Fibroblast of skin of left quadriceps (primary cell): Measurements from ENCODE around the gene INMT.

Experiments used
- DNase-seq, 2 experiments: peaks; one replicate each; pipeline ENCODE4 v3.0.0-alpha.2; 2013; ENCODE audit warnings: low read depth in 2 of 2

Gene INMT

GRCh38 chr7:30728591-30729100 is 23.3 kb upstream of the INMT start:
- DNase-seq, result no peak

DNA sequence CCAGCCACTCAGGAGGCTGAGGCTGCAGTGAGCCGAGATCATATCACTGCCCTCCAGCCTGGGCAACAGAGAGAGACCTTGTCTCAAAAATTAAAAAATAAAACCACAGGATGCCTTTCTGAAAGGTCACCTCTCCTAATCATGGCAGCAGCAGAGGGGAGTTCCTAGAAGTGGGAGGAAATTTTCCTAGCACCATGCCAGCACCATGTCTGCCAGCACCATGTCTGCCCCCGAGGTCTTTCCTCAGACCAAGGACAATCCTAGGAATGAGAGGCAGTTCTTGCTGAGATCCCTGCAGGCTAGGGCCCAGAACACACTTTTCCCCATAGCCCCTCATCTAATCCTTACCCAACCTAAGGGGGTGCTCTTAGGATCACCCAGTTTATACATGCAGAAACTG is 22.3 kb upstream of the INMT start:
- DNase-seq, result no peak

DNA sequence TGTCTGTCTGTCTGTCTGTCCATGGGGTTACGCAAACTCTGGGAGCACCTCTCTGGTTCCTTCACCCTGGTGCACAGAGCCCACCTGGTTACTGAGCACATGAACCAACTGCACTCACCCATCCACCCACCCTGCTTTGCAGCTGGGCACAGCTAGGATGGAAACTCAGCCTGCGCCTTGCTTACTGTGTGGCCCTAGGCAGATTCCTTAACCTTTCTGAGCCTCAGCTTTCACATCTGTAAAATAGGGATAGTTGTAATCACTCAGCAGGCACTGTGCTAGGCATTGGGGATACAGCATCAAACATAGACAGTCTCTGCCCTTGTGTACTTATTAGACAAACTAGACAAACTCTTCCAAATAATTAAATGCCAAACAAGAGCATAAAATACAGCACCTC is 21.8 kb upstream of the INMT start:
- DNase-seq, result no peak

DNA sequence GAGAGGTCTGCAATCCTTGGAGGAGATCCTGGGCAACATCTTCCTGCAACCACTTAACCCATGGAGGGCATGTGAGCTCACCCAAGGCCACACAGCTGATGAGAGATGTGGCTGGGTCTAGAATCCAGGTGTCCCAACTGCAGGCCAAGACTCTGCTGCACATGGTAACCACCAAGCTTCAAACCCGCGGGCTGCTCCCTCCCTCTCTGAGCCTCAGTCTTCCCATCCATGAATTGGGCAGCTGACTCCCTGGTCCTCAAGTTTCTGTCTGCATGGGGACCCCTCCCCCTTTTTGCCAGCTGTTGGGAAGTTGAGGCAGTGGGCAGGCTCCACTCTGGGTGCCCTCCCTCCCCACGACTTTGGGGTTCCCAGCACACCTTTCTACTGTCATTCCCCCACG is 20.9 kb upstream of the INMT start:
- DNase-seq, result no peak

- DNase-seq, result no peak
These were observed 20.4 kb upstream of the INMT start for GRCh38 chr7:30731581-30731980.

GRCh38 chr7:30732606-30733005 is 19.3 kb upstream of the INMT start:
- no peak for DNase-seq

GRCh38 chr7:30733216-30733615 is 18.7 kb upstream of the INMT start:
- no peak for DNase-seq

- no peak for DNase-seq
These were observed 18.2 kb upstream of the INMT start for GRCh38 chr7:30733691-30734090.

GRCh38 chr7:30734497-30734896 is 17.4 kb upstream of the INMT start:
- no peak for DNase-seq

DNA sequence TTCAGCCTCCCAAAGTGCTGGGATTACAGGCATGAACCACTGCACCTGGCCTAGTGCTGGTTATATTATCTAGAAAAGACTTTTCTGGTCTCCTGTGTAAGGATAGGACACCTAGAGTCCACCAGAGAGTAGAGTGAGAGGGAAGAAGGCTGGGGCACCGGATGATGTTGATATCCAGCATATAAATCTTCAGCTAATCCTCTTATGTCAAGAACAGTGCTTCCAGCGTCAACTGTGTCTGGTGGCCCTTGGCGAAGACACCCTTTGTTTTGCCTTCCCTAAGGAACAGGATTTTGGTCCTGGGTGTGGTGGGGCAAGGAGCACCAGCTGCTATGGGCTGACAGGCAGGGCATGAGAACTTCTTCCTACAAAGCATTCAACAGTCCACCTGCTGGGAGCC is 16.3 kb upstream of the INMT start:
- DNase-seq, result no peak

DNA sequence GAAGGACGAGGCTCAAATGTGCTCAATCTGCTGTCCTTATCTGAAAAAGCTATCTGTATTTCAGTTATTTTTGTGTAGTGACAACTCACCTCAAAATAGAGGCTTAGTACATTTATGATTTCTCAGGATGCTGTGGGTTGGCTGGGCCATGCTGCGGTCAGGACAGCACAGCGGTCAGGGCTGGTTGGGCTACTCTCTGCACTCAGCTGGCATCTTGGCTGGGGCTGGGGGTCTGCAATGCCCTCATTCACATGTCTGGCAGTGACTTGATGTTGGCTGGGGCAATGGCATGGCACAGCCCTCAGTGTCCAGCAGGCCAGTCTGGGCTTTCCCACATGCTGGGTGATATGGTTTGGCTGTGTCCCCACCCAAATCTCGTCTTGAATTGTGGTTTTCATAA is 15.6 kb upstream of the INMT start:
- DNase-seq, result no peak

- DNase-seq, result no peak
These were observed 13.7 kb upstream of the INMT start for GRCh38 chr7:30738026-30738915.

GRCh38 chr7:30739691-30740090 is 12.2 kb upstream of the INMT start:
- no peak for DNase-seq

- peak; percentile 17 to 24 for DNase-seq
These were observed 11.3 kb upstream of the INMT start for GRCh38 chr7:30740417-30741181.

DNA sequence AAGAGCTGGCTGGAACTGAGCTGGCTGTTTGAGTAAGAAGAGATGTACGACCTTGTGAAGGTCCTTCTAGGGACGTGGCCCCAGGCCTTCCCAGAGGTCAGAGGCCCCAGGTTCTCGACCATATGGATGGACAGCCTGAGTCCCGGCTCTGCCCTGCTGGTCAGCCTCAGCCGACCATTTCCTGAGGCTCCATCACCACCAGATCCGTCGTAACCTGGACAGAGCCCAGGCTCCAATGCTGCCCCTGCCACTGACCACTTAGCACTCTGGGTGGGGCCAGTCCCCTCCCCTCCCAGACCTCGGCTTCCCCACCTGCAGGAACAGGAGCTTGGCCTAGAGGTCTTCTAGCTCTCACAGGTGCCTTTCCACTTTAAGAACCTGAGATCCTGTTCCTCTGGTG is 10.6 kb upstream of the INMT start:
- DNase-seq, result no peak

DNA sequence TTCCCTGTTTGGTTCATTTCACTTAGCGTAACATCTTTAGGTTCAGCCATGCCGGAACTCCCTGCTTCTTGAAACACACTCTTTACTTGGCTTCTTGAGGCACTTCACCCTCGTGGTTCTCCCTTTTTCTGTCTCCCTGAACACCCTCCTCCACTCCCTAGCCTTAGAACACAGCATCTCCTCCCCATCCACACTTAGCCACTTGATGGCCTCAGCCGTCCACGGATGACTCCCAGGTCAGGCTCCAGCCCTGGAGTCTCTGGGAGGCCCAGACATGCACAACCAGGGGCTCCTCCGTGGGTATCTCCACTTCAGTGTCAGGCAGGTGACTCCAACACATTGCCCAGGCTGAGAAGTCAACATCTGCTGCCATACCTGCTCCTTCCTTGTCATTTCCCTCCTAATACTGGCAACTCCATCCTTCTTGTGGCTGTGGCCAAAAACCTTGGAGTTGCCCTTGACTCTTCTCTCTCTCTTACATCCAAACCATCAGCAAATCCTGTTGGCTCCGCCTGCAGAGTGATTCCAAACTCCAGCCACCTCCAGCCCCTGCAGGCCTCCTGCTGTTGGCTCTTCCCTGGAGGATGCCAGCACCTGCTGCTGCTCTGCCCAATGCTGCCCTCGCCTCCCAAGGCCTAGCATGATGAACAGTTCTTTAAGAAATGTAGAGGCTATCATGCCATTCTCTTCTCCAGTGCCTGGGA is 8.4 kb upstream of the INMT start:
- DNase-seq, result no peak

DNA sequence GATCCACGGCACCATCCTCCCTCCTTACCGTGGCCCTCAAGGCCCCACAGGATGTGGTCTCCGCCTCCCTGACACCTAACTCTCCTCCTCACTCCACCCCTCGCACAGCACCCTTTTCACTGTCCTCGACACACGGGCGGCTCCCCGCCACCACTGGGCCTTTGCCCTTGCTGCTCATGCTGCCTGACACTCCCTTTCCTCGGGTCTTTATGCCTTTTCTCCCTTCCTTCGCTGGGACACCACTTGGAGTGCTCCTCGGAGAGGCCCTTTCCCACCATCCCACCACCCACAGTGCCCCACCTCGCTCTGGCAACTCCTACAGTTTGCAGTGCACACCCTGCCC is 7.9 kb upstream of the INMT start:
- no peak for DNase-seq

DNA sequence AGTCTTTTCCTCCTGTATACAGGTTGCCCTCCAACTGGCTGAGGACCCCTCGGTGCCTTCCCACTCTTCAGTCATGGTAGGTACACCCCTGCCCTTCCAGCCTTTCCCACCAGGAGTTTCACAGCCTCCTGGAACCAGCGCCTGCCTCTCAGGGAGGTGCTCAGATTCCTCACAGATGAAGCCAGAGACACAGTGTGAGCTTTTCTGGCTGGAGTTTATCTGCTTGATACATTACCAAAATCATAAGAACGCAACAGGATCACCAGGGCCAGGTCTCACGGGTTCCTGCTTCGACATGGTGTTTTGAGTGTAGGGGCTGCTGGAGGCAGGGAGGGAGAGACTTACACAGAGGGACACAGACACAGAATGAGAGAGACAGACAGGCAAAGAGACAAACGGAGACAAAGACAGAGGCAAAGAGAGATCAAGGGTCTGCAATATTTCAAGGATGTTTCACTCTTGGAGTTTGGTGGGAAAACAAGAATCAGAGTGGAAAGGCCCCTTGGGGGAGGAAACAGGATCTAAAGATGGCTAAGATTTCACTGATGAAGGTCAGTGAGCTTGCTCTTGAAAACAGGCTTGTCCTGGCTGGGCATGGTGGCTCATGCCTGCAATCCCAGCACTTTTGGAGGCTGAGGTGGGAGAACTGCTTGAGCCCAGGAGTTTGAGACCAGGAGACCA is 6.5 kb upstream of the INMT start:
- no peak for DNase-seq

DNA sequence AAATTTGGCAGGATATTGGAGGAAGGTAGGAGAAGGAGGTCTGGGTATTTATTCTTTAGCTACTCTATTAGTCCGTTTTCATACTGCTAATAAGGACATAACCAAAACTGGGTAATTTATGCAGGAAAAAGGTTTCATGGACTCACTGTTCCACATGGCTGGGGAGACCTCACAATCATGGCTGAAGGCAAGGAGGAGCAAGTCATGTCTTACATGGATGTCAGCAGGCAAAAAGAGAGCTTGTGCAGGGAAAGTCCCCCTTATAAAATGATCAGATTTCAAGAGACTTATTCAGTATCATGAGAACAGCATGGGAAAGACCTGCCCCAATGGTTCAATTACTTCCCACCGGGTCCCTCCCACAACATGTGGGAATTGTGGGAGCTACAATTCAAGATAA is 1.9 kb upstream of the INMT start:
- no peak for DNase-seq

DNA sequence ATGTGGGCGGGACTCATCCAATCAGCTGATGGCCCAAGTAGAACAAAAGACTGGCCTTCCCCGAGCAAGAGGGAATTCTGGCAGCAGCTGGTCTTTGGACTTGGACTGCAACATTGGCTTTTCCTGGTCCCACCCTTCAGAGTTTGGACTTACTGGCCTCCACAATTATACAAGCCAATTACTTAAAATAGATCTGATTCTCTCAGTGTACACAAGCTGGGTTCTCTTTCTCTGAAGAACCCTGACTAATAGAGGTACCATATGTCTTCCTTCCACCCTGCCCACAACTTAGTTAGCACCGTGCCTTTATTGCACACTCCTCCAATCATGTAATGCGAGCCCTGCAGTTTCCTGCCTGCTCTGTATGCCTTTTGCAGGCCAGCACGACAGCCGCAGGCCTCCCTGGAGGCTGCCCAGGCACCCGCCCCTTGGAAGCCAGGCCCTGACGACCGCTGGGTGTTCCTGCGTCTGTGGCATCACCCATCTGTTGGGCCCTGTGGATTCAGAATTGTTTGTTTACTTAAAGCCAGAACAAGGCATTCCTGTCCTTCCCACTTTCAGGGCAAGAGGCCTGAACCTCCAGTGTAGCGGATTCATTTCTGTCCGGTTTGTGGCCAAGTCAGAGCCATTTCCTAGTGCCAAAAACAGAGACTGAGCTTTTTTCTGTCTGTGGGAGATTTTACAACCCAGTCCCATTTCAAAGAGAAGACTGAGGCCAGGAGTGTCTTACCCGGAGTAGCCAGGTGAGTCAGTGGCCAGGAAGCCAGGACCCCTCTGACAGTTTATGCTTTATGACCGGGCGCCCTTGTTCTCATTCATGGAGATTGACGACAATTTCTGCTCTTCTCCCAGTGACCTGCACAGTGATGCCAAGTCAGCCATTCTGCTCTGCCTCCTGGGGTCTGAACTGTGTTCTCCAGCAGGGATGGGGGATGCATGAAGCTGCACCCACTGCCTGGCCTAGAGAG is 968 bp upstream of the INMT start:
- no peak for DNase-seq

DNA sequence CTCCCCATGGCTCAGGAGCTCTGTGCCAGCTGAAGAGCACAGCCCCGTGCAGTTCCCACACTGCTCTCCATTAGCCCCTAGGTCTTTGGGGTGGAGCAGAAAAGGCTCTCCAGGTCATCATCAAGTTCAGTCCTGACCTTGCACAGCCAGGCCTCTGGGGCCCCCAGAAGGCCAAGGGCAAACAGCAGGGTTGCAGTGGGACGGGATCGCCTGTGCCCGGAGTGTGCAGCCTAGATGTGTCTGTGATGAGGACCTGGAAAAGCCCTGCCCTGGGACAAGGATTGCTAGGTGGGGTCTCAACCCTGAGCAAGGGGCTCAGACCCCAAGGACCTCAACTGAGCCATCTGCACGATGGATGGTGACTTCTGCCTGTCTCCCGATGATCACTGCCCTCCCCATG is 549 bp downstream of the INMT start:
- DNase-seq, result no peak
